ENCODE results near the gene CELA2A.
"Not testable (repeated sequence)": the region's sequence is repeated elsewhere in the genome, so short reads cannot be mapped to it uniquely, and the experiment has no call there.

The CELA2A gene

GRCh38 chr1:15424981-15425380, 31.6 kb upstream of the CELA2A start:
- no peak for ATAC-seq (ENCODE audit: low read depth)
- no peak for DNase-seq (ENCODE audit: low spot score)
- Histone ChIP-seq H3K4me1 (ENCODE audit: insufficient read depth, poor library complexity, severe bottlenecking) (peaks cover 21% of the 10 kb centered on the region), H3K36me3 (ENCODE audit: low read depth) (peaks cover 62% of the 10 kb centered on the region), H3K4me3 (ENCODE audit: severe bottlenecking) (no peak overlapping the region), H3K27ac (ENCODE audit: poor library complexity, severe bottlenecking) (no peak overlapping the region), H3K9me3 (ENCODE audit: severe bottlenecking) (no peaks in the 10 kb centered on the region), H3K27me3 (ENCODE audit: insufficient read depth, poor library complexity, severe bottlenecking) (no peaks in the 10 kb centered on the region)
- no peak for TF ChIP-seq CTCF (IDR thresholded peaks at IDR 0.05; ENCODE audit: poor library complexity, severe bottlenecking)

GRCh38 chr1:15425521-15425920, 31.0 kb upstream of the CELA2A start:
- DNase-seq (ENCODE audit: low spot score) (no peak), ATAC-seq (ENCODE audit: low read depth) (no peak)
- H3K9me3 ChIP-seq (ENCODE audit: severe bottlenecking) = no peaks in the 10 kb centered on the region
- H3K36me3 ChIP-seq (ENCODE audit: low read depth) = peaks cover 58% of the 10 kb centered on the region
- no peaks in the 10 kb centered on the region for H3K27me3 ChIP-seq (ENCODE audit: insufficient read depth, poor library complexity, severe bottlenecking)
- H3K4me3 ChIP-seq (ENCODE audit: severe bottlenecking) = no peak overlapping the region
- no peak overlapping the region for H3K27ac ChIP-seq (ENCODE audit: poor library complexity, severe bottlenecking)
- TF ChIP-seq CTCF (IDR thresholded peaks at IDR 0.05; ENCODE audit: poor library complexity, severe bottlenecking) = no peak
- peaks cover 22% of the 10 kb centered on the region for H3K4me1 ChIP-seq (ENCODE audit: insufficient read depth, poor library complexity, severe bottlenecking)

GRCh38 chr1:15425958-15426357, 30.6 kb upstream of the CELA2A start:
- DNase-seq (ENCODE audit: low spot score) (no peak), ATAC-seq (ENCODE audit: low read depth) (no peak)
- no peak overlapping the region for H3K27ac ChIP-seq (ENCODE audit: poor library complexity, severe bottlenecking)
- peaks cover 18% of the 10 kb centered on the region for H3K4me1 ChIP-seq (ENCODE audit: insufficient read depth, poor library complexity, severe bottlenecking)
- TF ChIP-seq CTCF (IDR thresholded peaks at IDR 0.05; ENCODE audit: poor library complexity, severe bottlenecking) = no peak
- no peaks in the 10 kb centered on the region for H3K9me3 ChIP-seq (ENCODE audit: severe bottlenecking)
- no peaks in the 10 kb centered on the region for H3K27me3 ChIP-seq (ENCODE audit: insufficient read depth, poor library complexity, severe bottlenecking)
- H3K36me3 ChIP-seq (ENCODE audit: low read depth) = peaks cover 58% of the 10 kb centered on the region
- no peak overlapping the region for H3K4me3 ChIP-seq (ENCODE audit: severe bottlenecking)

GRCh38 chr1:15426492-15427279, 29.8 kb upstream of the CELA2A start:
- Histone ChIP-seq H3K36me3 (ENCODE audit: low read depth) (peaks cover 58% of the 10 kb centered on the region), H3K27me3 (ENCODE audit: insufficient read depth, poor library complexity, severe bottlenecking) (no peaks in the 10 kb centered on the region), H3K4me3 (ENCODE audit: severe bottlenecking) (no peak overlapping the region), H3K9me3 (ENCODE audit: severe bottlenecking) (no peaks in the 10 kb centered on the region), H3K4me1 (ENCODE audit: insufficient read depth, poor library complexity, severe bottlenecking) (peaks cover 18% of the 10 kb centered on the region), H3K27ac (ENCODE audit: poor library complexity, severe bottlenecking) (no peak overlapping the region)
- no peak for TF ChIP-seq CTCF (IDR thresholded peaks at IDR 0.05; ENCODE audit: poor library complexity, severe bottlenecking)
- DNase-seq (ENCODE audit: low spot score) (no peak), ATAC-seq (ENCODE audit: low read depth) (peak; percentile 61)

GRCh38 chr1:15427280-15427666, 29.3 kb upstream of the CELA2A start:
- no peaks in the 10 kb centered on the region for H3K27me3 ChIP-seq (ENCODE audit: insufficient read depth, poor library complexity, severe bottlenecking)
- no peaks in the 10 kb centered on the region for H3K9me3 ChIP-seq (ENCODE audit: severe bottlenecking)
- no peak overlapping the region for H3K4me3 ChIP-seq (ENCODE audit: severe bottlenecking)
- H3K4me1 ChIP-seq (ENCODE audit: insufficient read depth, poor library complexity, severe bottlenecking) = peaks cover 18% of the 10 kb centered on the region
- no peak overlapping the region for H3K27ac ChIP-seq (ENCODE audit: poor library complexity, severe bottlenecking)
- TF ChIP-seq CTCF (IDR thresholded peaks at IDR 0.05; ENCODE audit: poor library complexity, severe bottlenecking) = no peak
- ATAC-seq (ENCODE audit: low read depth) (no peak), DNase-seq (ENCODE audit: low spot score) (no peak)
- peaks cover 58% of the 10 kb centered on the region for H3K36me3 ChIP-seq (ENCODE audit: low read depth)

GRCh38 chr1:15428252-15428651, 28.3 kb upstream of the CELA2A start:
- H3K27me3 ChIP-seq (ENCODE audit: insufficient read depth, poor library complexity, severe bottlenecking); H3K4me3 ChIP-seq (ENCODE audit: severe bottlenecking); H3K27ac ChIP-seq (ENCODE audit: poor library complexity, severe bottlenecking); ATAC-seq (ENCODE audit: low read depth); DNase-seq (ENCODE audit: low spot score); H3K9me3 ChIP-seq (ENCODE audit: severe bottlenecking): not testable (repeated sequence)
- peaks cover 18% of the 10 kb centered on the region for H3K4me1 ChIP-seq (ENCODE audit: insufficient read depth, poor library complexity, severe bottlenecking)
- peaks cover 56% of the 10 kb centered on the region for H3K36me3 ChIP-seq (ENCODE audit: low read depth)

Measured in RWPE2 (cell line).